ENCODE results near the gene VPS51. TPM values are rescaled to one million over a fixed set of nuclear protein-coding genes. Genes with fewer than 3 reads are reported as not detected.
A peak's percentile ranks its signal among the peaks of the same experiment; 100 is the strongest.

Gene VPS51
- total and polyA plus RNA-seq, 9 of the 15 experiments (the other 6 are each of a cell fraction or from before 2014, with no cell fraction given) = 1.8 to 143 (median 46.8) TPM

DNA sequence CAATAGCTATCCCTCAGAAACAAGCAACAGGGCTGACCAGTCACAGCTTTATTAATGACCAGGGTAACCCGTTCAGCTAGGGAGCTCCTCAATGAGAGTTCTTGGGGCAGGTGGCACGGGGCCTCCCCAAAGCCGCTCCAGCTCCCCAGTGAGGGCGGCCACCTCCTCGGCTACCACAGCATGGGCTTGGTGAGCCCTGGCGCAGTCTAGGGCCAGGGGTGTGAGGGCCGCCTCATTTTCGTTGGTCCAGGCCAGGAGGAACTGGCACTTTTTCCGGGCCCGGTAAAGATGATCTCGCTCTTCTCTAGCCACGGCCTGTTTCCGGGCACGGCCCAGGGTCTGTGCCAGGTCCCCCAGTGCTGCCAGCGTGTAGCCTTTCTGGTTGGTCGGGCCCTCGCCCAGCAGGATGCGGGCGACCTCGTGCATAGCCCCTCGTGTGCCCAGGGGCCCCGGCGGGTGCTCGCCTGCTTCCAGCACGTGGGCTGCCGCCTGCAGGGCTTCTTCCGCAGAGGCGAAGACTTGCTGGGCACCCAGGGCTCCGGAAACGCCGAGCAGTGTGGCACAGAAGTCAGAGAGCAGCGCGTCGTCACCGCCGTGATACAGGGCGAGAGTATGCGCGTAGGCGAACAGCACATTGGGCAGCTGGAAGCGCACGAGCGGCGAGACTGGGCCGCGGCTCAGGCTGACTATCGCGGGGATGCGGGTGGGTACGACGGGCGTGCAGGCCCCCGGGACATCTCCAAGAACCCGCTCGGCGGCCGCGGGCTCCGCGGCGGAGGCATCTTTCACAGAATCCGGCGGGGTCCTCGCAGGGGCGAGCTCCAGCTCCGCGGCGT, 20.6 kb downstream of the VPS51 start (continued):
- TF ChIP-seq HSF4 (CRISPR knock-in tag; IDR thresholded peaks at IDR 0.05; ENCODE audit: borderline replicate concordance) (no peak), GATAD2A (IDR thresholded peaks at IDR 0.05) (no peak), RB1 (IDR thresholded peaks at IDR 0.05; ENCODE audit: low read depth) (no peak), MTA3 (IDR thresholded peaks at IDR 0.05; ENCODE audit: borderline replicate concordance) (no peak), ZNF347 (CRISPR knock-in tag; IDR thresholded peaks at IDR 0.05; ENCODE audit: low read depth) (no peak), ZZZ3 (IDR thresholded peaks at IDR 0.05) (no peak), FOSL1 (tag; conservative IDR thresholded peaks at IDR 0.05) (no peak), ADNP (tag; IDR thresholded peaks at IDR 0.05) (no peak), MTA2 (IDR thresholded peaks at IDR 0.05; ENCODE audit: low read depth) (no peak), MAFG (tag; conservative IDR thresholded peaks at IDR 0.05) (no peak)
- TF ChIP-seq, protein P1, sequence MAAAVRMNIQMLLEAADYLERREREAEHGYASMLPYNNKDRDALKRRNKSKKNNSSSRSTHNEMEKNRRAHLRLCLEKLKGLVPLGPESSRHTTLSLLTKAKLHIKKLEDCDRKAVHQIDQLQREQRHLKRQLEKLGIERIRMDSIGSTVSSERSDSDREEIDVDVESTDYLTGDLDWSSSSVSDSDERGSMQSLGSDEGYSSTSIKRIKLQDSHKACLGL (CRISPR knock-in tag; IDR thresholded peaks at IDR 0.05; ENCODE audit: borderline replicate concordance, poor library complexity, severe bottlenecking) = no peak
- TF ChIP-seq, protein P2, sequence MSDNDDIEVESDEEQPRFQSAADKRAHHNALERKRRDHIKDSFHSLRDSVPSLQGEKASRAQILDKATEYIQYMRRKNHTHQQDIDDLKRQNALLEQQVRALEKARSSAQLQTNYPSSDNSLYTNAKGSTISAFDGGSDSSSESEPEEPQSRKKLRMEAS (CRISPR knock-in tag; IDR thresholded peaks at IDR 0.05) = peak; percentile 88
- TF ChIP-seq, protein P3, sequence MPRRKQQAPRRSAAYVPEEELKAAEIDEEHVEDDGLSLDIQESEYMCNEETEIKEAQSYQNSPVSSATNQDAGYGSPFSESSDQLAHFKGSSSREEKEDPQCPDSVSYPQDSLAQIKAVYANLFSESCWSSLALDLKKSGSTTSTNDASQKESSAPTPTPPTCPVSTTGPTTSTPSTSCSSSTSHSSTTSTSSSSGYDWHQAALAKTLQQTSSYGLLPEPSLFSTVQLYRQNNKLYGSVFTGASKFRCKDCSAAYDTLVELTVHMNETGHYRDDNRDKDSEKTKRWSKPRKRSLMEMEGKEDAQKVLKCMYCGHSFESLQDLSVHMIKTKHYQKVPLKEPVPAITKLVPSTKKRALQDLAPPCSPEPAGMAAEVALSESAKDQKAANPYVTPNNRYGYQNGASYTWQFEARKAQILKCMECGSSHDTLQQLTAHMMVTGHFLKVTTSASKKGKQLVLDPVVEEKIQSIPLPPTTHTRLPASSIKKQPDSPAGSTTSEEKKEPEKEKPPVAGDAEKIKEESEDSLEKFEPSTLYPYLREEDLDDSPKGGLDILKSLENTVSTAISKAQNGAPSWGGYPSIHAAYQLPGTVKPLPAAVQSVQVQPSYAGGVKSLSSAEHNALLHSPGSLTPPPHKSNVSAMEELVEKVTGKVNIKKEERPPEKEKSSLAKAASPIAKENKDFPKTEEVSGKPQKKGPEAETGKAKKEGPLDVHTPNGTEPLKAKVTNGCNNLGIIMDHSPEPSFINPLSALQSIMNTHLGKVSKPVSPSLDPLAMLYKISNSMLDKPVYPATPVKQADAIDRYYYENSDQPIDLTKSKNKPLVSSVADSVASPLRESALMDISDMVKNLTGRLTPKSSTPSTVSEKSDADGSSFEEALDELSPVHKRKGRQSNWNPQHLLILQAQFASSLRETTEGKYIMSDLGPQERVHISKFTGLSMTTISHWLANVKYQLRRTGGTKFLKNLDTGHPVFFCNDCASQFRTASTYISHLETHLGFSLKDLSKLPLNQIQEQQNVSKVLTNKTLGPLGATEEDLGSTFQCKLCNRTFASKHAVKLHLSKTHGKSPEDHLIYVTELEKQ (CRISPR knock-in tag; IDR thresholded peaks at IDR 0.05) = no peak
- TF ChIP-seq, protein P4, sequence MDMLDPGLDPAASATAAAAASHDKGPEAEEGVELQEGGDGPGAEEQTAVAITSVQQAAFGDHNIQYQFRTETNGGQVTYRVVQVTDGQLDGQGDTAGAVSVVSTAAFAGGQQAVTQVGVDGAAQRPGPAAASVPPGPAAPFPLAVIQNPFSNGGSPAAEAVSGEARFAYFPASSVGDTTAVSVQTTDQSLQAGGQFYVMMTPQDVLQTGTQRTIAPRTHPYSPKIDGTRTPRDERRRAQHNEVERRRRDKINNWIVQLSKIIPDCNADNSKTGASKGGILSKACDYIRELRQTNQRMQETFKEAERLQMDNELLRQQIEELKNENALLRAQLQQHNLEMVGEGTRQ (CRISPR knock-in tag; IDR thresholded peaks at IDR 0.05) = peak; percentile 38; the same call in 1 of the 2 replicates
- TF ChIP-seq, protein P5, sequence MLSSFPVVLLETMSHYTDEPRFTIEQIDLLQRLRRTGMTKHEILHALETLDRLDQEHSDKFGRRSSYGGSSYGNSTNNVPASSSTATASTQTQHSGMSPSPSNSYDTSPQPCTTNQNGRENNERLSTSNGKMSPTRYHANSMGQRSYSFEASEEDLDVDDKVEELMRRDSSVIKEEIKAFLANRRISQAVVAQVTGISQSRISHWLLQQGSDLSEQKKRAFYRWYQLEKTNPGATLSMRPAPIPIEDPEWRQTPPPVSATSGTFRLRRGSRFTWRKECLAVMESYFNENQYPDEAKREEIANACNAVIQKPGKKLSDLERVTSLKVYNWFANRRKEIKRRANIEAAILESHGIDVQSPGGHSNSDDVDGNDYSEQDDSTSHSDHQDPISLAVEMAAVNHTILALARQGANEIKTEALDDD (IDR thresholded peaks at IDR 0.05) = no peak
- TF ChIP-seq, protein P6, sequence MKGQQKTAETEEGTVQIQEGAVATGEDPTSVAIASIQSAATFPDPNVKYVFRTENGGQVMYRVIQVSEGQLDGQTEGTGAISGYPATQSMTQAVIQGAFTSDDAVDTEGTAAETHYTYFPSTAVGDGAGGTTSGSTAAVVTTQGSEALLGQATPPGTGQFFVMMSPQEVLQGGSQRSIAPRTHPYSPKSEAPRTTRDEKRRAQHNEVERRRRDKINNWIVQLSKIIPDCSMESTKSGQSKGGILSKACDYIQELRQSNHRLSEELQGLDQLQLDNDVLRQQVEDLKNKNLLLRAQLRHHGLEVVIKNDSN (CRISPR knock-in tag; IDR thresholded peaks at IDR 0.05) = peak; percentile 56
- TF ChIP-seq, protein P7, sequence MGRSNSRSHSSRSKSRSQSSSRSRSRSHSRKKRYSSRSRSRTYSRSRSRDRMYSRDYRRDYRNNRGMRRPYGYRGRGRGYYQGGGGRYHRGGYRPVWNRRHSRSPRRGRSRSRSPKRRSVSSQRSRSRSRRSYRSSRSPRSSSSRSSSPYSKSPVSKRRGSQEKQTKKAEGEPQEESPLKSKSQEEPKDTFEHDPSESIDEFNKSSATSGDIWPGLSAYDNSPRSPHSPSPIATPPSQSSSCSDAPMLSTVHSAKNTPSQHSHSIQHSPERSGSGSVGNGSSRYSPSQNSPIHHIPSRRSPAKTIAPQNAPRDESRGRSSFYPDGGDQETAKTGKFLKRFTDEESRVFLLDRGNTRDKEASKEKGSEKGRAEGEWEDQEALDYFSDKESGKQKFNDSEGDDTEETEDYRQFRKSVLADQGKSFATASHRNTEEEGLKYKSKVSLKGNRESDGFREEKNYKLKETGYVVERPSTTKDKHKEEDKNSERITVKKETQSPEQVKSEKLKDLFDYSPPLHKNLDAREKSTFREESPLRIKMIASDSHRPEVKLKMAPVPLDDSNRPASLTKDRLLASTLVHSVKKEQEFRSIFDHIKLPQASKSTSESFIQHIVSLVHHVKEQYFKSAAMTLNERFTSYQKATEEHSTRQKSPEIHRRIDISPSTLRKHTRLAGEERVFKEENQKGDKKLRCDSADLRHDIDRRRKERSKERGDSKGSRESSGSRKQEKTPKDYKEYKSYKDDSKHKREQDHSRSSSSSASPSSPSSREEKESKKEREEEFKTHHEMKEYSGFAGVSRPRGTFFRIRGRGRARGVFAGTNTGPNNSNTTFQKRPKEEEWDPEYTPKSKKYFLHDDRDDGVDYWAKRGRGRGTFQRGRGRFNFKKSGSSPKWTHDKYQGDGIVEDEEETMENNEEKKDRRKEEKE (IDR thresholded peaks at IDR 0.05; ENCODE audit: borderline replicate concordance in 1 of 2, control insufficient read depth in 1 of 2, low read depth in 2 of 2, low read length in 1 of 2) = no peak

Measured in K562 (cell line).